VCaP (cell line): ENCODE results near the gene MGAT5.

Experiments used
- H3K27ac ChIP-seq: fragments of 450-650 bp; 2 replicates; pipeline ENCODE4 v1.5.1; 2017
- TF ChIP-seq, protein P1 (sequence below): fragments of 450-650 bp; conservative IDR thresholded peaks from 2 replicates; pipeline ENCODE4 v1.5.1; 2017; ENCODE audit warnings: mild to moderate bottlenecking, moderate library complexity

MGAT5 gene

GRCh38 chr2:134489732-134490384 is 236.0 kb downstream of the MGAT5 start:
- TF ChIP-seq, protein P1, sequence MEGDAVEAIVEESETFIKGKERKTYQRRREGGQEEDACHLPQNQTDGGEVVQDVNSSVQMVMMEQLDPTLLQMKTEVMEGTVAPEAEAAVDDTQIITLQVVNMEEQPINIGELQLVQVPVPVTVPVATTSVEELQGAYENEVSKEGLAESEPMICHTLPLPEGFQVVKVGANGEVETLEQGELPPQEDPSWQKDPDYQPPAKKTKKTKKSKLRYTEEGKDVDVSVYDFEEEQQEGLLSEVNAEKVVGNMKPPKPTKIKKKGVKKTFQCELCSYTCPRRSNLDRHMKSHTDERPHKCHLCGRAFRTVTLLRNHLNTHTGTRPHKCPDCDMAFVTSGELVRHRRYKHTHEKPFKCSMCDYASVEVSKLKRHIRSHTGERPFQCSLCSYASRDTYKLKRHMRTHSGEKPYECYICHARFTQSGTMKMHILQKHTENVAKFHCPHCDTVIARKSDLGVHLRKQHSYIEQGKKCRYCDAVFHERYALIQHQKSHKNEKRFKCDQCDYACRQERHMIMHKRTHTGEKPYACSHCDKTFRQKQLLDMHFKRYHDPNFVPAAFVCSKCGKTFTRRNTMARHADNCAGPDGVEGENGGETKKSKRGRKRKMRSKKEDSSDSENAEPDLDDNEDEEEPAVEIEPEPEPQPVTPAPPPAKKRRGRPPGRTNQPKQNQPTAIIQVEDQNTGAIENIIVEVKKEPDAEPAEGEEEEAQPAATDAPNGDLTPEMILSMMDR, result no peak
- no peak overlapping the region for H3K27ac ChIP-seq

- TF ChIP-seq, protein P1, result no peak
- no peak overlapping the region for H3K27ac ChIP-seq
These were observed 236.7 kb downstream of the MGAT5 start for GRCh38 chr2:134490559-134490958.

DNA sequence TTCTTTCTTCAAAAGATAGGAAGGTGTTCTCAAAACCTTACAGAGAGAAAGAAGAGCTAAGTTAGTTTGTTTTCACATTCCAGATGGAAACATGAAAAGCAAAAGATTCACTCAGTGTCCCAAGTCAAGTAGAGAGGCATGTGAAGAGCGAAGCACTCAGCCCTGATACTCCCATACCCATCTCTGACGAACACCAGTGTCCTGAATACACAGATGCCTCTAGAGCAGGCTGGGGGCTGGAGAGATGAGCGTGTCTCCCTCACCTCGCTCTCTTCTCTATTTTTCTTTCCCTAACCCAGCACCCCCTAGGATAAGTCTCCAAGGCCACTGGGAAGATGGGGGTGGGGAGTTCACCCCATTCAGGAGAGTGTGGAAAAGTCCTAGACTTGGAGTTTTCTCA is 237.2 kb downstream of the MGAT5 start:
- H3K27ac ChIP-seq, result peak overlapping the region; percentile 29; the same call in 1 of the 2 replicates
- TF ChIP-seq, protein P1, result no peak

- TF ChIP-seq, protein P1, result peak; percentile 74
- H3K27ac ChIP-seq, result peak overlapping the region; percentile 29; the same call in 1 of the 2 replicates
These were observed 238.0 kb downstream of the MGAT5 start for GRCh38 chr2:134491771-134492441.

DNA sequence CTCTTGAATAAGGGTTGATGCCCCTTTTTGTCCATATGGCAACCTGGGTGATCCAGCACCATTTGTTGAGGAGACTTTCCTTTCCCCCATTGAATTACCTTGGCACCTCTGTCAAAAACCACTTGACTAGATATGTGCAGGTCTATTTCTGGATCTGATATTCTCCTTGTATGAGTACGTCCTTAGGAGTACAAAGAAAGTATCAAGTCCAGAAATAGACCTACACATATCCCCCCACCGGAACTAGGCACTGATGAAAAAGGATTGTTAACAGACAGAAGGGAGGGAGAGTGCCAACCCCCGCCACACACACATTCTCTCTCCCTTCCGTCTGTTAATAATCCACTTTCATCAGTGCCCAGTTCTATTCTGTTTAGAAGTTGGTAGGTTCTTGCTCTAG is 239.9 kb downstream of the MGAT5 start:
- TF ChIP-seq, protein P1, result no peak
- H3K27ac ChIP-seq, result no peak overlapping the region

DNA sequence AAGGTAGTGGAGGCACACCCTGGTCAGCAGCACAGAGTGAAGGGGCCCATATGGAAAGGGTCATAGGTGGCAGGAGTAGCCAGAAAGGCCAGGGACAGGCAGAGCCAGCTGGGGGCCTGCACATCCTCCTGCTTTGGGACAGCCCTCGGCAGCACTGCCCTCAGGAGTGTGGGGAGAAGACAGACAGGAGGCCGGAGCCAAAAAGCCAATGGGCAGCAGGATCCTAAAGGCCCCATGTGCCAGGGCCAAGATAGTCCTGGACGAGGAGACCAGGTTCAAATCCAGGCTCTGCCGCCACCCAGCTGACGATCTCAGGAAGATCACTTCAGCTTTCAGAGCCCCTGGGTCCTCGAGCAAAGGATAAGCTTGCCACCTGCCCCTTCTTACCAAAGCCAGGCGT is 244.8 kb downstream of the MGAT5 start:
- no peak overlapping the region for H3K27ac ChIP-seq
- TF ChIP-seq, protein P1, result no peak

GRCh38 chr2:134499307-134499926 is 245.5 kb downstream of the MGAT5 start:
- TF ChIP-seq, protein P1, result no peak
- H3K27ac ChIP-seq, result no peak overlapping the region
